ENCODE measurements around the gene APMAP.

The APMAP gene

DNA sequence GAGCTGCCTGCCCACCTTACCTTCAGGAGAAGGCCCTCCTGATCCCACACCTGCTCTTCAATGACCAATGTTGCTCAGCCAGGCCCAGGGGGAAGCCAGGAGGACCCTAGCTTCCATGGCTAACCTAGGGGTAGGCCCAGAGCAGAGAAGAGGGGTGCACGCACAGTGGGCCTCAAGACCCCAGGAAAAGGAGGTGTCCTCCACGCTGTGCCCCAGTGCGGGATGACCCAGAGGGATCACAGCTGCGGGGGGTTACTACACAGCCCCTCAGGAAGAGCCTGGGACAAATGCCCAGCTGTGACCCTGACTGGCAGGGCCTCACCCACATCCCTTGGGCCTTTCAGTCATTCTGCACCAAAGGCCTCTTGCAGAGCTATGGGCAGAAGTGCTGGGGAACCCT, 31.6 kb upstream of the APMAP start:
- DNase-seq: no peak

DNA sequence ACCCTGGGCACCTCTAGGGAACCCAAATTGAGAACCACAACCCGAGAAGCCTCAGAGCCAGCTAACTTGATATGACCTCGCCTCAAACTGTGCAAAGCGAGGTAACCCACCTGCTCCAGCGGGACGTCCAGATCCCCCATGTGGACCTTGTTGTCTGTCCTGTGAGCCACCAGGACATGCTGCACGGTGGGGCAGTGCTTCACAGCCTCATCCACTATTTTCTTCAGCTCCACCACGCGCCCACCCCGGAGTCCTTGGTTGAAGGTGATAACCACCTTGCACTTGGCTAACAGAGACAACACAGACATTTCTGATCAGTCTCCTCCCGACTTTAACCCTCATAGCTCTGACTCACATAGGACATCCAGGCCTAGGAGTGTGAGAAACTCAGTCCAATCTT, 30.8 kb upstream of the APMAP start:
- DNase-seq: no peak

DNA sequence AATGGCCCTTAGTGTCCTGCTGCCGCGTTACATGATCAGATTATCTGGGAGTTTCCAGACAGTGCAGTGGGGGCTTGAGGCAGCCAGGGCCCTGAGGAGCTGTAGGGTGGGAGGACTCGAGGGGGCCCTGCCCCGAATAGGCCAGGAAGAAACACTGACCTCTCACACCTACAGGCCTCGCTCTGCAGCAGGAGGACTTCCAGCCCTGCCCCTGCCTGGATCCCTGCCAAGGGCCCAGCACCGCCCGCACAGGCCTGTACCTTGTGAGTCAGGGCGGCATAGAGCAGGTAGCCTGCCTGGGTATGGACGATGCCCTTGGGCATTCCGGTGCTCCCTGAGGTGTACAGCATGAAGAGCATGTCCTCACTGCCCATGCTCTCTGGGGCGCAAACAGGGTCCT, 30.1 kb upstream of the APMAP start:
- no peak for DNase-seq

DNA sequence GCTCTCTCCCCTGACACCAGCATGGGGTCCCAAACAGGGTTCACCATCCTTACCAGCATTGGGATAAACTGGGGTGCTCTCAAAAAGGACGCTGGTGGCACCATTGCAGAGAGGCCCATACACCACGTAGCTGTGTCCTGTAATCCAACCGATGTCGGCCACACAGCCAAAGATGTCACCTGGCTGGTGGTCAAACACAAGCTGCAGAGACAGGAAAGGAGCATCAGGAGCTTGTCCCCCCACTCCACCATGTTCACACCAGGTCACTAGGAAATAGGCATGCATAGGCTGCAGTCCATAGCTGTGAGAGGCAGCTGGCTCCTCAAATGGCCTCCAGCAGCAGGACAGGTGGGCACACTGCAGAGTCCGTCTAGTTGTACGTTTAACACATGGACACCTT, 28.8 kb upstream of the APMAP start:
- DNase-seq: no peak

DNA sequence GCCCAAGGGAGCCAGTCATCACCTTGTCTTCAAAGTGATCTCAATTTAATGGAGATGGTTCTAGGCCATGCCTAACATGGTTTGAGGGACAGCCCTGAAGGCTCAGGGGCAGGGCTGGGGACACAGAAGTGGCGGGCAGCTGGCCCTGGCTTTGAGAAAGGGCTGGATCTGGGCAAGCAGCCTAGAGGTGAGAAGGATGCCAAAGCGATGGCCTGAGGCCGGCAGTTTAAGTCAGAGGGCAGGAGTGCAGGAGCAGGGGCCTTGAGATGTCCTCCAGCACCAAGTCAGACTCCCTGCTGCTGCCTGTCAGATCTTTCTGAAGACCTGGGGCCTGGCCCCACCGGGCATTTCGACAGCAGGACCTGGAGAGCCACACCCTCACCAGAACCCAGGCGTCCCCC, 28.4 kb upstream of the APMAP start:
- no peak for DNase-seq

DNA sequence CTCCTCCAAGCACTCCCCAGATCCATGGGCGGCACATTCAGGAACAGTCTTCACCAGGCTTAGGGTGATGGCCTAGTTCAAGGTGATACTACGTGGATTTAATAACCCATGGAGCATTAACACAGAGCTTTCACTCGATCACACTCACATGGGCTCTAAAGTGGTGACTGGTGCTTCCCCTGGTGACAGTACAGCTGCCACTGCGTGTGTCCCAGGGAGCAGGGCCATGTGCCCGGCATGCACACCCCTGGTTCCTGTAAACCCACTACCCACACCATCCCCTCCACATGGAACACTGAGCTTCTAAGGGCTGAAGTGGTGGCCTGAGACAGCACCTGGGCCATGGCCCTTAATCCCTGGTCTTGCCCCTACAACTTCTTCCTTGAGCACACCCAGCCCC, 27.8 kb upstream of the APMAP start:
- DNase-seq: no peak

DNA sequence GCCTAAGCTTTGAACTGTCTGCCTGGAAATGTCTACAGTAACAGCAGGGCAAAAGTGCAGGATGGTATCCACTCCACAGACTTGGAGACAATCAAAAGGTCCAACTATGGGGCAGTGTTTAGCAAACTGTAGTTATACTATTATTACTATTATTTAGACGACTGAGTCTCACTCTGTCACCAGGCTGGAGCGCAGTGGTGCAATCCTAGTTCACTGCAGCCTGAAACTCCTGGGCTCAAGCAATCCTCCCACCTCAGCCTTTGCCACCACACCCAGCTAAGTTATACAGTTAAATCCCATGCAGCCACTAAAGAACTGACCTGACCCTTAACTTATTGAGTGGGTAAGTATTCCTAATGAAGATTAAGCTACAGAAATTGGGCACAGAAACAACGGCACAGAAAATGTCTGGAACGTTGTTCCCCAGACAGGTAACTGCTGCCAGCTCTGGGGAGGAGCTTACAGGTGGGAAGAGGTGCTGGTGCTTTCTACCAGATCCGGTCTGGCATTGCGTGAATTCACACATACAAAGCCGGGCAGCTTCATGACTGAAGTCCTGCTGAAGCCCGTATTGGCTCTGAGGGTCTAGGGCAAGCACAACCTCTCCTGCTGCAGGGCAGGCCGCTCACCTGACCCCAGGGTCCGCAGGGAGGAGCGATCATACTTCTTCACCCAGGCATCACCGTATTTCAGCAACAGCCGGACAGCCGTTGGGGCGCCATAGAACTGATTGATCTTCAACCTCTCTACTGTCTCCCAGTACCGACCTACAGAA, 27.0 kb upstream of the APMAP start:
- DNase-seq: no peak

DNA sequence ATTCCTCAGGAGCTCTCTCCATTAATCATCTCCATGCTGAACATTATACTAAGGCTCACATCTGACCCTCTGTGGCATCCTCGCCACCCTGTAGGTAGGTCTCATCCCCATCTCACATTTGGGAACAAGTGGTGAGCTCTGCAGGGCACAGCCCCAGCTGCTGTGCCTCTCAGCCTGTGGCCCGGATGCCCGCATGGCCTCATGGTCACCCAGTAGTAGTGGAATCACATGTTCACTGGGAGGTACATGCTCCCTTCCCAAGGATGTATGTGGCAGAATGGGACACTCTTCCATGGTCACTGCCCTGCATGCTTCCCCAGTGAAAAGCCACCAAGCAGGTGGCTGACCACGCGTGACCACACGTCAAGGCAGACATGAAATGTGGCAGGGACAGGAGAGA, 26.3 kb upstream of the APMAP start:
- no peak for DNase-seq

DNA sequence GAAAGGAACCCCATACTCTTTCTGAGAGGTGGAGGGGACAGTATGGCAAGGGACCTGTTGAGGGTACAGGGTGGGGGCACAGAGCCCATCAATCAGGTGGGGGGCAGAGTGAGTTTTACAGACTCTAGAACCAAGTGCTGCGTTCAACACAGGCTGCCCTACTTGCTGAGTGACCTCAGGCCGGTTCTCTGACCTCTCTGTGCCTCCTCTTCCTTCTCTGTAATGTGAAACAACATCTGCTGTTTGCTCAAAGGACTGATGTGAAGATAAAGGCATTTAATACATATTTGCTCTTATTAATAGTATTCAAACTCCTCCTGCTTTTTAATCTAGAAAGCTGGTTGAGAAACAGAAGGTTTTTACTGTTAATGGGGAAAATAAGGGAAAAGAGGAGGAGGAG, 25.9 kb upstream of the APMAP start:
- no peak for DNase-seq

DNA sequence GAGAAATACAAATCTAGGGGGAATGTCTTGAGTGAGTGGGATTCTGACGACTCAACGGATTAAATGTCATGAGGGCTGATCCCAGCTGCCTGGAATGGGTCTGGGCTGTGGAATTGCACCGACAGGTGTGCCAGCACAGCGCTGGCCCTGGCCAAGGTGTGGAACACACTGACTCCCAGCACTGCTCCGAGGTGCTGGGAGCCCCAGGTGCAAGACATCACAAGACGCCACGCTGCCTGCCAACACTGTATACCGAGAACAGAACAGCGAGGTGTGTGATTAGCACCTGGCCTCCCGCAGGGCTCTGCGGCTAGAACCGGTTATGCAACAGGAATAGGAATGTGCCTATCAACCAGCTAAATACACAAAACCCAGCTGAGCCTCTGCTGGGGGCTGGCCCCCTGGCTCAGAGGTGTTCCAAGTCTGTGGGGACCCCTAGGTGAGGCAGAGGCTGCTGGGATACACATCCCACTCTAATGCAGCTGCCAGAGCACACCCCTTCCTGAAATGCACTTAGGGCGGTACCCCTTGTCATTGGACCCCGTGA, 24.8 kb upstream of the APMAP start:
- DNase-seq: no peak

DNA sequence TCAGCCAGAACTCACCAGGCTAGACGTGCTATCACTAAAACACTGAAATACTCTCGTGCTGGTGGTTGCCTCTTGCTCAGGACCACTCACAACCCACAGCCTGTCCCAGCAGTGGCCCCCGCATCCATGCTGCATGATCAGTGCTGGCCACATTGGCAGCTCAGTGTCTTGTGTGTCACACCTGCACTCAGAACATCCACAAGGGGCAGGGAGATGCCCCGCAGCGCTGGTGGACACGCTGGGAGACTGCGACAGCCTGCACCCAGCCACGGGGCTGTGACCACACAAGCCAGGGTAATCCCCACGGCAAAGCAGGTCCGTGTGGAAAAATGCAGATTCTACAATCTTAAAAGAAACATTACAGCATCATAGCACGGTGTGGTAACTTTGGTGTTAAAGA, 23.9 kb upstream of the APMAP start:
- no peak for DNase-seq

DNA sequence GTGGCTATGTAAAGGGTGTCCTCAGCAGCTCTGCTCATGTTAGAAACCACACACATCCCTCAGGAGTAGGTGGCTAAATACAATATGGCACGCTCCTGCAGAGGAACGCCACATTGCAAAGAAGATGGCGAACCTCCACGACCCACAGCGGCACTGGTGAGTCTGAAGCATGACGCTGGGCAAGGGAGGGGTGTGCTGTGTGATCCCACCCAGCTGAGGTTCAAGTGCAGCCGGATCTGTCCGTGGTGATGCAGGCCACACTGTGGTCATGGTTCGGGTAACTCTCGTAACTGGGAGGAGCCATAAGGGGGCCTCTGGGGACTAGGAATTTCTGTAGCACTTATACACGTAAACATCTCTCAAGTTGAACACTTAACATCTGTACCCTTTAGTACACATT, 23.4 kb upstream of the APMAP start:
- DNase-seq: no peak

DNA sequence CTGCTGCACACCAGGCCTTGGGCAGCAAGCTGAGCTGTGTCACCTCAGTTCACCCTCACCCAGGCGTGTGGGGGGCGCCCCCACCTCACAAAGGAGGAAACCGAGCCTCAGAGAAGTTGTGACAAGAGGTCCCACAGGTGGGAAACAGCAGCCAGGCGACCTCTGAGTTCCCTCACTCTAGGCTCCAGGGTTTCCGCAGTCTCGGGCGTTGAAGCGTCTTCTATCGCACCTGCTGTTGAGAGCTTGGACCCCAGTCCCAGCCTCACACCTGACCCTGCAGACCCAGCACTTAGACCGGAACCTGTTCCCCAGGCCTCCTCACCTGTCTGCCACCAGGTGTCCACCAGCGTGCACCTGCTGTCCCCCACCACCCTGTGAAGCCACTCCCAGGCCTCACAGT, 22.3 kb upstream of the APMAP start:
- no peak for DNase-seq

DNA sequence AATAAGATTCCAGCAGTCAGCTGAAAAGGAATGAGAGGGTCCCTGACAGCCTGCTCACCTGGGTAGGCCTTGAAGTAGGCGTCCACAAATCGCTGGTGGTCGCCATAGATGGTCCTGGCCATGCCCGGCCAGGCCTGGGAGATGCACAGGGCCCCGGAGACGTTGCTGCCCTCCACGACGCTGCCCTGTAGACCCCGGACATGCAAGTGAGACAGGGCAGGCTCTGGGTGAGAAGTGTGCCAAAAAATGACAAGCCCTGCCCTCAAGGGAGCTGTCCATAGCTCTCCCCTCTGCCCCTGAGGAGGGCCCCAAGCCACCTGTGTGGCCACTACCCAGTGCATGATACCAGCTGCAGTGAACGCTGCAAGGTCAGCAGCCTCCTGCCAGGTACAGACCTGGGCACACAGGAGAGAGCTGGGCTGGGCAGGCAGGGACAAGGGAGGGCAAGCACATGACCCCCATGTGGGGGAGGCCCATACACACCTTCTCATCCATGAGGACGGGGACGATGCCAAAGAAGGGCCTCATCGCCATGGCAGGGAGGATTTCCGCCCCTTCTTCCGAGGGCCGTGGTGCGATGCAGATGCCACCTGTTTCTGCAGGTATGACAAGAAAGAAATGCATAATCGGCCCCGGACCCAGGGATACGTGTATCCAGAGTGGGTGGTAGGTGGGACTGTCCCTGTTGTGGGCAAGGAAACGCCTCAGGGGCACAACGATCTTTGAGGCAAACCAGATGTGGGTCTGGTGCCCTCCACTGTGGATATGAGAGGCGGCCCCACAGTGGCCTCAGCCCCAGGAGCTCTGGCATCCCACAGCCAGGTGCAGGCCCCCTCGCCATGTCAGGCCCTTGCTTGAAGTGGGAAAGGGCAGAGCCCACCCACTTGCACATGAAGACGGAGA, 21.2 kb upstream of the APMAP start:
- DNase-seq: no peak

DNA sequence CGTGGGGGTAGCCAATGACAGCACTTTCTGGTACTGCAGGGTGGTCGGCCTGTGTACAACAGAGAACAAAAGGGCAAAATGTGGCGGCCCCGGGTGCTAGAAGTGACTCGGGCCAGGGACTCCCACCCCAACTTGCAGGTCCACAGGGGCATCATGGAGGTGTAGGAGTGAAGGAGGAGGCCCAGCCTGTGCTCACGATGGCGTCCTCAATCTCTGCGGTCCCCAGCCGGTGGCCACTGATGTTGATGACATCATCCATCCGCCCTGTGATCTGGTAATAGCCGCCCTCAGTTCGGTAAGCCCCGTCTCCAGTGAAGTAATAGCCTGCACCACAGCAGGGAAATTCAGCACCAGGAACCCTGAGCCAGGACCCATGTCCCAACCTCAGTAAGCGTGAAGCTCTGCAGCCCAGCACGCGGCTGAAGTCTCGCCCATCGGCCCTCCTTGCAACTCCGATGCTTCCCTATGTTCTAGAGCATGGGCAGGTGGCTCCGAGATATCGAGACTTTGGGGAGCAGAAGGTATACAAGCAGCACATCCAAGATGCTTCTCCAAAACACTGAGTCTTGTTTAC, 20.2 kb upstream of the APMAP start:
- no peak for DNase-seq

DNA sequence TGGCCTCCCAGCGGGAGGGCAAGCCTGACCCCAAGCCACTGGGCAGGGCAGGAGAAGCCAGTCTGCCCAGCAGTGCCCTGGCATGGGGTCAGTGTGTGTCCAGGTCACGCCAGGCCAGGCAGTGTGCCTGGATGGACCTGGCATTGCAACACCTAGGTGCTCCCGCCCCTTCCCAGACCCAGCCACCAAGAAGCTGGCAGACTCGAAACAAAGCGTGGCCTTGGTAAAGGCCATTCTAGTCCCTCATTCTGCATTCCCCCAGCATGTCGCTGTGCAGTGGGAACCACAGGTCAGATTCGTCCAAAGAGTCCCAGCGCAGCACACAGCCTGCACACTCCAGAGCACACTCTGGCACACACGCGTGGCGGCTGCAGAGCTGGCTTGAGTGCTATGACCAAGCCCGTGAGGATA, 19.3 kb upstream of the APMAP start:
- DNase-seq: no peak

DNA sequence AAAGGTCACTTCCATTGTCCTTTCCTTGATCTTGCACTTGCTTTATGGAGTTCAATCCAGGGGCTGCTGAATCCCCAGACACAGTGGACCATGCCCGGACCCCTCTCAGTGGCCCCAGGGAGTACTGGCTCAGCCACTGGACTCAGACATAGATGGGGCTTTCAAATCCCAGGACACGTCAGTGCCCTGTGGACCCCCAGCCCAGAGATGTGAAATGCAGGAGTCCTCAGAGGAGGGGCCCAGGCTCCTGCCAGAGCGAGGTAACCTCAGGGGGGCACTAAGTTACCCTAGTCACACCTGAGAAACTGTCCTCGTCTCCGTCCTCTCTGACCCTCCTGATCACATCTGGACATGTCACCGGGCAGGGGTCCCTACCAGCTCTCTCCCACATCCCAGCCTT, 18.7 kb upstream of the APMAP start:
- DNase-seq: no peak

DNA sequence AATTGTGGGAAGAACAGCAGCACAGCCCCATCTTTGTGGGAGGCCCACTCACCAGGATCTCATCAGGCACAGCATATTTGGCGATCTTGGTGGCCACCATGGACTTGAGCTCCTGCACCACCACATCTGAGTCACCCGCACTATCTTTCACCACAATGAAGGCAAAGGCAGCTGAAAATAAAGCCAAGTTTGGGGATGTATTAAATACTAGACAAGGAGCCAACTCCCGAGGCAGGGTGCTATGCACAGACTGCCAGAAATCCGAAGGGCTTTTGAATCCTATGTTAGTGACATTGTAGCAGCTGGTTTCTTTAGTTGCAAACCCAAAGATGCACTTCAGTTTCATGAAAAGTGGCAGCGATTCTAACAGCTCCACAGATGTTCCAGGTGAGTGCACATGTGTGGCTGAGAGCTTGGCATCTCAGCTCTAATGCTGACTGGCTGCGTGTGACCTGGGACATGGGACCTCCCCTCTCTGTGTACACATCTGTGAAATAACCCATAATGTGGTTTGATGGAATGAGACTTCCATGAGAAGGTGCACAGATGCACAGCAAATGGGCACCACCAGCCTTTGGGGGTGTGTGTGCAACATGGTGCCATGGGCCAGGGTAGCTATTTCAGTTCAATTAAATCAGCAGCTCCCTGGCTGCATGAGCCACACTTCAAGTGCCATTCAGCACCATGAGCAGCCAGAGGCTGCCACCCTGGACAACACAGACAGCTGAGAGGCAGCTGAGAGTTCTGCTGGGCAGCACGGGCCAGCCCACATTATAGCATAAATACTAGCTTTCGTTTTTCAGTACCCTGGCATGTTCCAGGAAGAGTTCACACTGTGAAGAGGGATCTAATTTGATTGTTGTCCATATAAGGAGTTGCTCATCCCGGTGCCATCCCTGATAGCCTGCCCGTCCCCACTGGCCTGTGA, 16.9 kb upstream of the APMAP start:
- DNase-seq: no peak

DNA sequence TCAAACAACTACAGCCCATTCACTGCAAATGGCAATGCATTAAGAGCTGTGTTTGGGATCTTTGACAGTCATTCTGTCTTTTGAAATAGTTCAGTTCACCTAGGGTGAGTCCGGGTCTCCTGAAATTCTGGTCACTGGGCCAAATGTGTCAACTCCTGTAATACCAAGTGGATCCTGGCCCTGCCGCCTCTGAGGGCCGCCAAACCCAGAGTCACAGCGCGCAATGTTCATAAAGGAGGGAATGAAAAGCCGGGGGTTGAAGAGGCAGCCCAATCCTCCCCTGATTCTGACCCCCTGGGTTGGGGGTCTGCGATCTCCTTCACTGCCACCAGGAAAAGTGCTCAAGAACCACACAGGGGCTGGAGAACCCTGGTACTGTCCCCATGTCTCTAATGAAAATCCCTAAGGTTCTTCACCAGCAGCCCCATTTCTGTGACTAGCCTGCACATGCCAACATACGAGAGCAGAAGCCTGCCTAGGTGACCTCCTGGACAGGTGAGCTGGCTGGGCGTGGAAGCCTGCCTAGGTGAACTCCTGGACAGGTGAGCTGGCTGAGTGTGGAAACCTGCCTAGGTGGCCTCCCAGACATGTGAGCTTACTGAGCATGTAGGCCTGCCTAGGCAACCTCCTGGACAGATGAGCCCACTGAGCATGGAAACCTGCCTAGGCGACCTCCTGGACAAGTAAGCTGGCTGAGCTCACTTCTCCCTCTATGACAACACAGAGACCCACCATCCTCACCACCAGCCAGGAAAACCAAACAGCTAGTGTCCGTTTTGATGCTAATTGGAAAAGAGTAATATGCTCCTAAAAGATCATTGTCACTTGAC, 16.1 kb upstream of the APMAP start:
- DNase-seq: no peak

DNA sequence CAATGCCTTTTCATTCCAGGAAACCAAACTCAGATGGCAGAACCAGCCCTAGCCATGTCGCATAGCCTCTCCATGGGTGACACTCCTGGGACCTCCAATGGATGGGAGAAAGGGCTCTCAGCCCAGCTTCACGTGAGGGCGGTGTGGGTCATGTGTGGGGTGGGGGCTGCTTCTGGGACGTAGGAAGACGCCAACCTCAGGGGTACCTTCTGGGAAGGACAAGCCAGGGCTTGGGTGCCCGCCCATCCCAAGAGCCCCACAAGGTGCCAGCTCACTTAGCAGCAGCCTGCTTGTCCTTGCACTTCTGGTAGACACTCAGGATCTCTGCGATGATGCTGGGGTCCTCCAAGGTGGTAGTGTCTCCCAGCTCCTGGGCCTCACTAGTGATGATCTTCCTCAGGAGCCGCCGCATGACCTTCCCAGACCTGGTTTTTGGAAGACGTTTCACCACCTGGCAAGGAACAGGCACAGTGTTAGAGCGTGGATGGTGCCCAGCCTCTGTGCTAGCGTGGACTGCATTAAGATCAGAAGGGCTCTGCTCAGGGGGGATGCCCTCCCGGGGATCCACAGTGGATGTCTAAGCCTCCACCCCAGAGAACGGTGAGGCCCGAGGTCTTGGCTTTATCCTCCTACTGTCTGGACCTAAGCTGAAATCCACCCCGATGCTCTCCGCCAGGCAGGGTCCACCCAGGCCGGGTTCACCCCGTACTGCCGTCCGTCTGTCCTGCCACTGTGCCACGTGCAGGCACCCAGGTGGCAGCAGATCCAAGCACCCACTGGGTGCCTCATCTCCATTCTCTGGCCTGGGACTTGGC, 15.1 kb upstream of the APMAP start:
- no peak for DNase-seq
